Left lung (tissue), 10 donors: ENCODE measurements around the gene IP6K3. TPM values are rescaled to one million over a fixed set of nuclear protein-coding genes. Genes with fewer than 3 reads are reported as not detected.

Source experiments
- ATAC-seq: fragments of 200-7000 bp; cut with Tn5 transposase; one replicate; pipeline ENCODE4 v1.9.1; 2020; ENCODE audit warnings: moderate library complexity
- DNase-seq, 4 donors: peaks; one replicate each; pipeline ENCODE4 v3.0.0-alpha.2; 2013 to 2020
- H3K27ac ChIP-seq, 2 donors: fragments of 200-600 bp; sonication (generic) in 1 of 2; one replicate each; pipeline versions ENCODE4 v1.5.0 to v1.8.0; 2020 to 2021
- H3K27me3 ChIP-seq, 2 donors: fragments of 200-600 bp; sonication (generic) in 1 of 2; one replicate each; pipeline versions ENCODE4 v1.5.0 to v1.8.0; 2020 to 2021
- H3K36me3 ChIP-seq, 2 donors: fragments of 200-600 bp; sonication (generic) in 1 of 2; one replicate each; pipeline versions ENCODE4 v1.5.0 to v1.8.0; 2020 to 2021
- H3K4me1 ChIP-seq, 2 donors: fragments of 200-600 bp; one replicate each; pipeline ENCODE4 v1.8.0; 2021
- H3K4me3 ChIP-seq, 2 donors: fragments of 200-600 bp; sonication (generic) in 1 of 2; one replicate each; pipeline versions ENCODE4 v1.5.0 to v1.8.0; 2020 to 2021; ENCODE audit warnings: mild to moderate bottlenecking in 1 of 2
- H3K9me3 ChIP-seq, 2 donors: fragments of 200-600 bp; sonication (generic) in 1 of 2; one replicate each; pipeline versions ENCODE4 v1.5.0 to v1.8.0; 2020 to 2021
- intact Hi-C, 2 donors: fragments of 100-400 bp; cut with DNase I; formaldehyde crosslinking; loops; one replicate each; pipeline versions ENCODE4 v1.11.2 to v1.14.2; 2022
- polyA plus RNA-seq, 6 donors: library from polyadenylated mRNA; unstranded; fragments of 120-200 nt; gene quantifications; one replicate each; pipeline ENCODE4 v1.2.1, GENCODE V29; 2013; ENCODE audit not compliant: insufficient read length in 6 of 6
- total RNA-seq, 2 donors: library from RNA; stranded (reverse); fragmentation: NEBNext Ultra II Directional; extraction: Animal tissue kit (Norgen Biotek cat#: 25700); gene quantifications; one replicate each; pipeline ENCODE4 v1.2.1, GENCODE V29; 2021
- TF ChIP-seq, protein P1 (sequence below), 2 donors: fragments of 200-600 bp; sonication (generic) in 1 of 2; IDR thresholded peaks; one replicate each; pipeline versions ENCODE4 v1.5.0 to v1.8.0; 2021; ENCODE audit warnings: antibody characterized with exemption in 2 of 2
- donor health status: DM: no; HTN: yes; CAD: no.
- donor health status: DM: no; HTN: no; CAD: no.

The IP6K3 gene
- total and polyA plus RNA-seq, 8 donors: 0.87 to 5.4 (median 3.3) TPM

DNA sequence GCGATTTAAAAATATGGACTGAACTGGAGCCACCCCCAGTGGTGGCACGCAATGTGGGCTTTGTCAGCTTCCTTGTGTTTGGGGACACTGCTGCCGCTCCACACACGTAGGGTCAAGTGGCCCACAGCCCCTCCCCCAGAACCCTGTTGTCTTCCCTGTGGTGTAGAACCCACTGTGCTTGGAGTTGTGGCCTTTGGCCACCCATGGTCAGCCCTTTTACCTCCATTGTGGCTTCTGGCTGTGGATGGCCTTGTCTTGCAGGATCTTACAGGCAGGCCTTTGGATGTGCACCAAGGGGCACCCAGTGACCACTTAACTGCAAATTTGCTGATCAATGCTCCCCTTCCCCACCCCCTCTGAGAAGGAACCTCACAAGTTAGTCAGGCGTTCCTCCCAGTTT, 44.2 kb upstream of the IP6K3 start:
- Histone ChIP-seq H3K27me3 (peaks cover 0 to 21% of the 10 kb centered on the region in 2 donors), H3K4me1 (peaks cover 18 to 26% of the 10 kb centered on the region in 2 donors), H3K36me3 (no peaks in the 10 kb centered on the region), H3K9me3 (no peaks in the 10 kb centered on the region), H3K4me3 (no peak overlapping the region), H3K27ac (no peak overlapping the region)
- DNase-seq (peak in 1 of 4 donors; percentile 20), ATAC-seq (no peak)
- intact Hi-C loops: no loop called here
- TF ChIP-seq, protein P1, sequence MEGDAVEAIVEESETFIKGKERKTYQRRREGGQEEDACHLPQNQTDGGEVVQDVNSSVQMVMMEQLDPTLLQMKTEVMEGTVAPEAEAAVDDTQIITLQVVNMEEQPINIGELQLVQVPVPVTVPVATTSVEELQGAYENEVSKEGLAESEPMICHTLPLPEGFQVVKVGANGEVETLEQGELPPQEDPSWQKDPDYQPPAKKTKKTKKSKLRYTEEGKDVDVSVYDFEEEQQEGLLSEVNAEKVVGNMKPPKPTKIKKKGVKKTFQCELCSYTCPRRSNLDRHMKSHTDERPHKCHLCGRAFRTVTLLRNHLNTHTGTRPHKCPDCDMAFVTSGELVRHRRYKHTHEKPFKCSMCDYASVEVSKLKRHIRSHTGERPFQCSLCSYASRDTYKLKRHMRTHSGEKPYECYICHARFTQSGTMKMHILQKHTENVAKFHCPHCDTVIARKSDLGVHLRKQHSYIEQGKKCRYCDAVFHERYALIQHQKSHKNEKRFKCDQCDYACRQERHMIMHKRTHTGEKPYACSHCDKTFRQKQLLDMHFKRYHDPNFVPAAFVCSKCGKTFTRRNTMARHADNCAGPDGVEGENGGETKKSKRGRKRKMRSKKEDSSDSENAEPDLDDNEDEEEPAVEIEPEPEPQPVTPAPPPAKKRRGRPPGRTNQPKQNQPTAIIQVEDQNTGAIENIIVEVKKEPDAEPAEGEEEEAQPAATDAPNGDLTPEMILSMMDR (IDR thresholded peaks at IDR 0.05): no peak

DNA sequence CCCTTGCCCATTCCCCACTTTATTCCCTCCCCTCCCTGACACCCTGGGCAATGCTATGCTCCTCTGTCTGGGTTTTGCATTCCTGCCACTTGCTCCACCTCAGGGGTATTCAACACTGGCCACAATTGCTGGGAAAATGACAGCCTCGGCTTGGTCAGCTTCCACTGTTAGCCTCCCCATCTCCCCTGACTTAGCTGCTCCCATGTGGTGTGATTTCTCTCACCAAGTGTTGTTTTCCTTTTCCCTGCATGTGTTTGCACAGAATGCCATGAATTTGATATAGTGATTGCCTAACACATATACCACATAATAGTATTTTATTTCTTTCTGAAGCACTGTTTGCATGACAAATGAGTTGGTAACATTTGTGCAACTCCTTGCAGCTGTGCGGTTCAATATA, 43.7 kb upstream of the IP6K3 start:
- TF ChIP-seq, protein P1 (IDR thresholded peaks at IDR 0.05): no peak
- H3K9me3 ChIP-seq: no peaks in the 10 kb centered on the region
- peak in 1 of 4 donors; percentile 6 for DNase-seq
- intact Hi-C loops: no loop called here
- H3K36me3 ChIP-seq: peaks cover 0 to under 1% of the 10 kb centered on the region in 2 donors
- H3K27ac ChIP-seq: no peak overlapping the region
- ATAC-seq: no peak
- peaks cover 18 to 31% of the 10 kb centered on the region in 2 donors for H3K4me1 ChIP-seq
- no peak overlapping the region for H3K4me3 ChIP-seq
- H3K27me3 ChIP-seq: peaks cover 0 to 15% of the 10 kb centered on the region in 2 donors

DNA sequence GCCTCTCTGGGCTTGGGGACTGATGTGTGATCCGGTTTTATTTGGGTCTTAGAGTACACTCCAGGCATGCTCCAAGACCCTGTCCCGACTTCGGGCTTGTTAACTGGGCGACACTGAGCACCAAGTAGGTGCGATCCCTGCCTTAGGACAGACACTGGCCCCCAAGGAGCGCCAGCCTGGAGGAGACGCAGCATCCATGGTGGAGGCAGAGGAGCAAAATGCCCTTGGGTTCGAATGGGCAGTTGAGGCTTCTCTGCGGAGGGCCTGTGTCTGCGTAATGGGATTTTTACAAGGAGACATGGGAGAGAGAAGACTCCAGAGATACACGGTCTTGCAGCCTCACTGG, 42.8 kb upstream of the IP6K3 start:
- ATAC-seq: no peak

DNA sequence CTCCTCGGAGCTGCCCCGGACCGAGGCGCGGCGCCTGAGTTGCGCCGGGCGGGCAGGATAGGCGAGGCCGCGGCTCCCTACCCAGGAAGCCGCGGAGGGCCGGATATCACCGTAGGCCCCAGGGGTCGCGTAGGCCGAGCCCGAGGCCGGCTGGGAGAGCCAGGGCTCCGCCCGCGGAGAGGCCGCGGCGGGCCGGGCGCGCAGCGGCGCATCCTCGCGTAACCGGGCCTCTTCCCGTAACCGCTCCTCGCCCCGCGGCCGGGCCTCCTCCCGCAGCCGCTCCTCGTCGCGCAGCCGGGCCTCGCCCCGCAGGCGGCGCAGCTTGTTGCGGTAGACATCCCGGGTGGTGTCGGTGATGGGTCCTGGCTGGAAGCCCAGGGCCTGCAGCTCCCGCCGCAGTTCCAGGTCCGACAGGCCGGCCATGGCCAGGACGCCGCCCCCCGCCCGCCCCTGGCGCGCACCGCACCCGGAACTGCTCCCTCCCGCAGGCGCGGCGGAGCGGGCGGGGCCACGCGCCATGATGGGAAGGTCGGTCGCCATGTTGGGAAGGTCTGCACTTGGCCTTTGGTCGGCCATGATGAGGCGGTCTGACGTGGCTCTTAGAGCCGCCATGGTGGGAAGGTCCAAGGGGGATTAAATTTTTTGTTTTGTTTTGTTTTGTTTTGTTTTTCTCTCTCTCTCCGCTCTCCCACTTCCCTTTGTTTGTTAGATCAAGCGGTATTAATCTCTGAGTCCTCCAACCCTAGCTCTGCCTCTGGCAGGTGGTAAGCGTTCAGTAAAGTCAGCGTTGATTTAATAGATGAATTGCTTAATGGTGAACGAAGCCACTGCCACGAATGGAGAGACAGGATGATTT, 42.2 kb upstream of the IP6K3 start, which contains the start of gene LEMD2:
LEMD2 (minus strand) TSS at position 437 of the 856 bp plus-strand sequence; CDS start at position 423, 14 bp downstream.
- H3K4me3 ChIP-seq: peak within 1 kb of the TSS; percentile 71 to 93
- H3K9me3 ChIP-seq: no peaks in the 10 kb centered on the region
- intact Hi-C loops: no loop called here
- ATAC-seq (peak; percentile 98), DNase-seq (peak; percentile 93 to 98 (median 96))
- H3K36me3 ChIP-seq: peaks cover 2 to 15% of the 10 kb centered on the region in 2 donors
- TF ChIP-seq, protein P1 (IDR thresholded peaks at IDR 0.05): no peak
- peaks cover 0 to 9% of the 10 kb centered on the region in 2 donors for H3K27me3 ChIP-seq
- H3K4me1 ChIP-seq: peaks cover 18 to 42% of the 10 kb centered on the region in 2 donors
- peak within 1 kb of the TSS; percentile 97 to 99 for H3K27ac ChIP-seq

More for the DNA sequence above, 42.8 kb upstream of the IP6K3 start:
- H3K27ac ChIP-seq: peak overlapping the region in 1 of 2 donors; percentile 97
- DNase-seq: peak in 1 of 4 donors; percentile 64
- no peaks in the 10 kb centered on the region for H3K9me3 ChIP-seq
- H3K27me3 ChIP-seq: peaks cover 0 to 9% of the 10 kb centered on the region in 2 donors
- peak overlapping the region; percentile 71 to 93 for H3K4me3 ChIP-seq
- H3K36me3 ChIP-seq: peaks cover 0 to 9% of the 10 kb centered on the region in 2 donors
- intact Hi-C loops: no loop called here
- TF ChIP-seq, protein P1 (IDR thresholded peaks at IDR 0.05): no peak
- H3K4me1 ChIP-seq: peaks cover 18 to 38% of the 10 kb centered on the region in 2 donors
